HG03039 (cell line): Measurements from ENCODE around the gene AQP5.

Experiments
- ATAC-seq: cut with Tn5 transposase; IDR thresholded peaks from one replicate; pipeline ENCODE4 v1.9.1; 2021; ENCODE audit warnings: mild to moderate bottlenecking, moderate library complexity; ENCODE audit not compliant: unreplicated experiment

AQP5 gene

GRCh38 chr12:49961111-49961922 lies at the start of gene AQP5:
Gene AQP5 (plus strand): TSS chr12:49961872. CDS start chr12:49962018, 146 bp downstream.
- no peak for ATAC-seq

DNA sequence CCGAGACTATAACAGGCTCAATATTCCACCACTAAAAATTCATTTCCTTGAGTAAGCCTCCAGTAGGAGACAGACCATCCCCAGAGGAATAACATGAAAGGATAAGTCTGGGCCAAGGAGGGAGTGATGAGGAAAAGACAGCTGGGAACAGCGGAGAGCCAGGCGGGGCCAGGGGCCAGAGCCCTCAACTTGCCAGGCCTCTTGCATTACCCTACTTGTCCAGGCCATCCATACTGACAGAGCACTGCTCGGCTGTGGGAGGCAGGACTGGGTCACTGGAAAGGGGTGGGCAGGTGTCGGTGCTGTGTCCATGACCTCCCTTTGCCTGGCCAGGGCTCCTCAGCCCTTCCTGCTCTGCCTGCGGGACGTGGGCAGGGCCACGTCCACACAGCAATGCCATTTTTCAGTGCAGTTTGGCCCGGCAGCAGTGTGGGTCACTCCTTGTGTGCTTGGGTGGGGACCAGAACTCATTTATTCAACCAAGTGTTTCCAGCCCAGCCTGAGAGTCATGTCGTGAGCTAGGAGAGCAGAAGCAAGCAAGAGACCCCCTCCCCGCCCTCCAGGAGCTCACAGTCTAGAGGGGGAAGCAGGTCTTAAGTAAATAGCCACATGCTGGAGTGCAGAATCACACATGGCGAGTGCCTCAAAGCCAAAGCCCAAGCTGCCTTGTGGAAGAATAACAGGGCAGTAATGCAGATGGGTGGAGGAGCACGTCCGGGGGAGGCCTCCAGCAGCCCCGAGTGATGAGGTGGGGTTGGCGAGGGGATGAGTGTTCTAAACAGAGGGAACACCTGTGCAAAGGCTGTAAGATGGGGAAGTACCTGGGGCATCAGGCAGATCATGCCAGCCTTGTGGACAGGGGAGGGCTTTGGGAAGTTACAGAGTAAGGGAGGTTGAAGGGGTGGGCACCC lies 49.1 kb upstream of the AQP5 start:
- no peak for ATAC-seq

DNA sequence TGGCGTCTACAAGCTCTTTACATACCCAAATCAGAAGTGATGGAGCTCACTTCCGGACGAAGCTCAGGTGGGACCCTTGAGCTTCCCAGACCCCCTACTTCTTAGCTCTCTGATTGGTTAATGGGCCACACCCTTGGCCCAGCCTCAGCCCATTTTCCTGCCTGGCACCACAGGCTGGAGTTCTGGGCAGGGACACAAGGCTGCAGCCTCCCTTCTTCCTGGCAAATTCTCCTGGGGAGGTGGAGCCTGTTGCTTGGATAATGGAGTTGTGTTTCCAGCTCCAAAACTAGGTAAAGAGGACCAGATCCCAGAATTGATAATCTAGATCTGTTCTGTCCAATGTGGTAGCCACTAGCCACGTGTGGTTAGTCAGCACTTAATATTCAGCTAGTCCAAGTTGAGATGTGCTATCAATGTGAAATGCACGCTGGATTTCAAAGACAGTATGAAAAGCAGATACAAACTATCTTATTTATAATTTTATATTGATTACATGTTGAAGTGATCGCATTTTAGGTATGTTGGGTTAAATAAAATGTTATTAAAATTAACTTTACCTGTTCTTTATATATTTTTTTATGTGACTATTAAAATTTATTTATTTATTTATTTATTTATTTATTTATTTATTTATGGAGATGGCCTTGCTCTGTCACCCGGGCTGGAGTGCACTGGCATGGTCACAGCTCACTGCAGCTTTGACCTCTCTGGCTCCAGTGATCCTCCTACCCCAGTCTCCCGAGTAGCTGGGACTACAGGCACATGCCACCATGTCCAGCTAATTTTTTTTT lies 45.3 kb upstream of the AQP5 start:
- no peak for ATAC-seq

DNA sequence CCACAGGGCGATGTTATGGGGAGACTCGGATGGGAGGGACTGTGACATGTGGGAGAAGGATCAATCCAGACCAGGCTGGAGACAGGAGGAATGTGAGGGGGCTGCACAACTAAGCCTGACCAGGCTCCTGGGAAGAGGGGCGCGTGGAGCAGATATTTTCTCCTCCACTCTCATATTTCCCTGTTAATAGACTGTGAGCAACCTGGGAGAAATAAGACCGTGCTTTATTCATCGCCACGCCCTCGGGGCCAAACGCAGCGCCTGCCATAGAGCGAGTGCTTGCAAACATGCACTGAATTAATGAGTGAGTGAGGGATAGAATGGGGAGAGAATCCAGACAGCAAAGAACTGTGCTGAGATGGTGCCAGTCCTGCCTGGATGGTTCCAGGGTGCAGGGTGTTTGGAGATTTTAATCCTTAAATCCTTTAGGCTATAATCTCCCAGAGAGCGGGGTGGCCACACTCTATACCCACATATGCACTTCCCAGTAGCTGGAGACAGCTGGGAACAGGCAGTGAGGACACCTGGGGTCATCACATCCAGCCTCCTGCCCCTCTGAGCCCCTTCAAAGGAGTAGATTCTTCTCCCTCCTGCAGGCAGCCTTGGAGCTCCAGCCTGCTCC lies 44.4 kb upstream of the AQP5 start:
- no peak for ATAC-seq

GRCh38 chr12:49917788-49918173 lies 43.9 kb upstream of the AQP5 start:
- ATAC-seq: no peak

DNA sequence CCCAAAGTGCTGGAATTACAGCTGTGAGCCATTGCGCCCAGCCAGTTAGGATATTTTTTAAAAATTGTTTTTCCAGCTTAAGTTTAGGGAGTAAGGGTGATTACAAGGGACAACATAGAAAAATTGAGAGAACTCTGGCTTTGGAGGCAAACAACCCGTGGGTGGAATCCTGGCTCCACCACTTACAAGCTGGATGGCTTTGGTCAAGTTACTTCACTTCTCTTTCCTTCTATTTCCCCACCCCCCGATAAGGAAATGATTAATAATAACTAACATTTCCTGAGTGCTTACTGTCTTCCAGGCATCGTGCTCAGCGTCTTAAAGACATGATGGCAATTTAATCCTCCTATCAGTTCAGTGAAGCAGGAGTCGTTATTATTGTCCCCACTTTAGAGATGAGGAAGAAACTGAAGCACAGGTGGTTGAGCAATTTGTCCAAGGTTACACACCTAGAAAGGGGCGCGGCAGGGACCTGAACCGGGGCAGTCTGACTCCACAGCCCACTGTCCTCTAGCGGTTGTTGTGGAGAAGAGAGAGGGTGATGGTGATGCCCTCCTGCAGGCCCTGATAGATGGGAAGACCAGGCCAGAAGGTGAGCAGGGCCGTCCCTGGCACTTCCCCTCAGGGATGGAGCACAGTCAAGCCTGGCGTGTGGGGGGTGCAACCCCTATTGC lies 41.3 kb upstream of the AQP5 start:
- no peak for ATAC-seq

- ATAC-seq: no peak
Observed at GRCh38 chr12:49920915-49921286, 40.8 kb upstream of the AQP5 start.

DNA sequence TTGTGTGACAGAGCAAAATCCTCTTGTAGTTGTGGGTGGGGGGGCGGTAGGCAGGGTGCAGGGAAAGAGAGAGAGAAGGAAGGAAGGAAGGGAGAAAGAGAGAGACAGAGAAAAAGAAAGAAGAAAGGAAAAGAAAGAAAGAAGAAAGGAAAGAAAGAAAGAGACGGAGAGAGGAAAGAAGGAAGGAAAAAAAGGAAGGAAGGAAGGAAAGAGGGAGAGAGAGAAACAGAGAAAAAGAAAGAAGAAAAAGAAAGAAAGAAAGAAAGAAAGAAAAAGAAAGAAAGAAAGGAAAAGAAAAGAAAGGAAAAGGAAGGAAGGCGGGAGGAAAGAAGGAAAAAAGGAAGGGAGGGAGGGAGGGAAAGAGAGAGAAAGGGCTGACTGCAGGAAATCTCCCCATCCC lies 40.4 kb upstream of the AQP5 start:
- no peak for ATAC-seq

- ATAC-seq: no peak
Observed at GRCh38 chr12:49921936-49922335, 39.7 kb upstream of the AQP5 start.

DNA sequence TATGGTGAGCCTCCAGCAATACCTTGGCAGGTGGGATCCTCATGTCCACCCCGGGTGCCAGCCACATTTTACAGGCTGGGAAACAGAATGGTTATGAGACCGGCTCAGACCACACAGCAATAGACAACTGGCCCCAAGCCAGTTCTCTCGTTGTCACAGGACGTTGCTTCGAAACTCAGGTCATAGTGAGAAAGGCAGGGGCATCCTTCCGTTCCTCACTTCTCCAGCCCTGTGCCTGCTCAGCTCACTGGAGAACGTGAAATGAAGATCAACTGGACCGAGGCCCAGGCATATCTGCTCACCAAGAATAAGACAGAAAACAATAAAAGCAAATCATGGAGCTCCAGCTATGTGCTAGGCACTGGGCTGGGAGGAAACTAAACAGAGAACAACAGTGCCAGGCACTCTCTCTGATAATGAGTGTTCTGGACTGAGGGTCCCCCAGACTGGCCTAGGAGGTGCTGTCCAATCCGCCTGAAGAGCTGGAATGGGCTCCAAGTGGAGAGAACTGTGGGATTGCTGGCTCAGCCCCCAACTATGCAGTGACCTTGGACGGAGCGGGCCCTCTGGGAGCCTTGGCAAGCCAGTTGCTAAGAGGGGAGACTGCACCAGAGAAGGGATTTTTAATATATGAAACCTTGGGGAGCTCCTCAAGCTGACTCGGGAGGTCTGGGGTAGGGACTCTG lies 39.2 kb upstream of the AQP5 start:
- ATAC-seq: no peak

DNA sequence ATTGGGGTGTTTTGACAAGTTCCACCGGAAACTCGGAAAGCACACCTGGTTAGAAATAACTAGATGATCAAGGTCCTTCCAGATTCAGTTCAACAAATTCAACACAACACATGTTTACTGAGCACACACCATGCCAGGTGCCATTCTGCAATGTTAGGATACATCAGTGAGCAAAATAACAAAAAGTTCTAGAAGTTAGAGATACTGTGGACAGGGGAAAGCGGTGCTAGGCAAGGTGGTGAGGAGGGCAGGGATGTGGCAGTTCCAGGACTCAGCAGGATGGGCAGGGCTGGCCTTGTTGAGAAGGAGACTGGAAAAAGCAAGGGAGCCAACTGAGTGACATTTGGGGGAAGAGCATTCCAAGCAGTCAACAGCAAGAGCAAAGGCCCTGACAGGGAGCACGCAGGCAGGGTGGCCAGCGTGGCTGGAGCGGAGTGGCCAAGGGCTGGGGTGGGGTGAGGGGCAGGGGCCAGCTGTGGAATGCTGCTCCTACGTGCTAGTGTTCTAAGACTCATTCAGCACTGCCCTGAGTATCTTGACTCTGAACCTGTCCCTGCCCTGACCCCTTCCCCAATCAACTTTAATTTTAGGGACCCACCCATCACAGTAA lies 38.5 kb upstream of the AQP5 start:
- ATAC-seq: no peak

- no peak for ATAC-seq
Observed at GRCh38 chr12:49923880-49924556, 37.7 kb upstream of the AQP5 start.

DNA sequence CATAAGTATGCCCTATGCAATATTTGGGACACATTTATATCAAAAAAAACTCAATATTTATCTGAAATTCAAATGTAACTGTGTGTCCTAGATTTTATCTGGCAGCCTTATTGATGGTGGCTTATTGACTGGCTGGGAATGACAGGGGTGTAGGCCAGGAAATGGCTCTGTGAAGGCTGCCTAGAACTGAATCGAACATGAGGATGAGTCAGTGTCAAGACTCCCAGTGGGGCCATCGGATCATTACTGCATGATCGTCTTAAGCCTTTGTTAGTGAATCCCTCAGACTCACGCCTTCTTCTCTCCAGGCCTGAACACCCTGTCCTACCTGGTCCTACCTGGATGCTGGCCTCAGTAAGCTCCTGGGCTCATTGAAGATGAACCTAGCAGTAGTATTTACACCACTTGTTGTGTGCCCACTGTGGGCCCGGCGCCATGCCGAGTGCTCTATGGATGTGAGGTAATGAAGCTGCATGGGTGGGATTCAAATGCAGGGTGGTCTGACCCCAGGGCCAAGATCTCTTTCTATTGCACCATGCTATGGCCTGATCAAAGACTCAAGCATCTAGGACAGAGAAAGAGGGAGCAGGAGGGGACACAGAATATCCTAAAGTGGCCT lies 36.9 kb upstream of the AQP5 start:
- ATAC-seq: no peak

GRCh38 chr12:49925433-49926204 lies 36.1 kb upstream of the AQP5 start:
- ATAC-seq: no peak

DNA sequence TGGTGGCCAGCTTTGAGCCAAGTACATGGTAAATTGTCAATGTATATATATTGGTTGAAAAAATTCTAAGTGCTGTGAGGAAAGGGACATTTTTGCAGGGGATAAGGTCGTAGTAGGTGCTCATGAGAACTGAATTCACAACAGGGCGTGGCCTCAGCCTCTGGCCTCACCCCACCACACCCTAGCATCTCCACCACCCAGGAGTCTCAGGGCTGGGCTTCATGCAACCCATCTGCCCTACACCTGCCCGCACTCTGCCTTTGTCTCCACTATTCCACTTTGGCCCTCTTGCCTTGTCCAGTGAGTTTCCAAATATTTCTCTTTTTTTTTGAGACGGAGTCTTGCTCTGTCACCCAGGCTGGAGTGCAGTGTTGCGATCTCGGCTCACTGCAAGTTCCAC lies 33.2 kb upstream of the AQP5 start:
- ATAC-seq: no peak

- ATAC-seq: no peak
Observed at GRCh38 chr12:49929581-49929980, 32.1 kb upstream of the AQP5 start.

GRCh38 chr12:49930515-49931288 lies 31.0 kb upstream of the AQP5 start:
- no peak for ATAC-seq
